Lung (tissue), 12 donors: Measurements from ENCODE around the gene POLR2E. TPM values are rescaled to one million over a fixed set of nuclear protein-coding genes. Genes with fewer than 3 reads are reported as not detected.

Source experiments
- ATAC-seq: fragments of 200-7000 bp; cut with Tn5 transposase; one replicate; pipeline ENCODE4 v1.9.1; 2020; ENCODE audit warnings: moderate number of reproducible peaks; ENCODE audit not compliant: insufficient read depth, low FRiP score
- DNase-seq, 3 donors: peaks; one replicate each; pipeline ENCODE4 v3.0.0-alpha.2; 2013 to 2017
- H3K27ac ChIP-seq, 2 donors: one replicate each; pipeline ENCODE4 v1.5.1; 2013; ENCODE audit warnings: mild to moderate bottlenecking in 2 of 2, moderate library complexity in 2 of 2, control low read depth in 1 of 2, inconsistent platforms in 1 of 2, low read depth in 1 of 2, low read length in 1 of 2
- H3K27me3 ChIP-seq, 3 donors: one replicate each; pipeline ENCODE4 v1.5.1; 2013; ENCODE audit warnings: low read length in 2 of 3; ENCODE audit not compliant: control insufficient read depth in 3 of 3, insufficient read depth in 3 of 3
- H3K36me3 ChIP-seq, 4 donors: one replicate each; pipeline ENCODE4 v1.5.1; 2013; ENCODE audit warnings: low read length in 4 of 4, mild to moderate bottlenecking in 1 of 4, moderate library complexity in 1 of 4; ENCODE audit not compliant: control insufficient read depth in 4 of 4, insufficient read depth in 4 of 4
- H3K4me1 ChIP-seq, 5 donors: one replicate each; pipeline ENCODE4 v1.5.1; 2013; ENCODE audit warnings: low read length in 5 of 5, mild to moderate bottlenecking in 2 of 5, moderate library complexity in 1 of 5; ENCODE audit not compliant: control insufficient read depth in 5 of 5, insufficient read depth in 5 of 5
- H3K4me3 ChIP-seq: one replicate; pipeline ENCODE4 v1.5.1; 2013; ENCODE audit warnings: mild to moderate bottlenecking, control low read depth, moderate library complexity
- H3K9ac ChIP-seq, 2 donors: one replicate each; pipeline ENCODE4 v1.5.1; 2013; ENCODE audit warnings: low read length in 2 of 2, control low read depth in 1 of 2; ENCODE audit not compliant: insufficient read depth in 1 of 2
- H3K9me3 ChIP-seq, 4 donors: one replicate each; pipeline ENCODE4 v1.5.1; 2013; ENCODE audit warnings: low read length in 3 of 4, mild to moderate bottlenecking in 1 of 4, moderate library complexity in 1 of 4; ENCODE audit not compliant: control insufficient read depth in 4 of 4, insufficient read depth in 3 of 4
- WGBS, 2 donors: extraction: QIAGEN DNeasy Blood & Tissue Kit; methylation state at CpG; one replicate each; pipeline ENCODE4 v1.1.7; 2013; 5-methylcytosine and 5-hydroxymethylcytosine counted together
- polyA plus RNA-seq, 2 donors: library from polyadenylated mRNA; stranded (reverse); fragments of 200-250 nt; gene quantifications; one replicate each; pipeline ENCODE4 v1.2.1, GENCODE V29; 2013
- total RNA-seq, 2 donors: library from RNA; depleted of rRNA in 1 of 2; stranded (reverse); fragments of >200 nt in 1 of 2; gene quantifications; one replicate each; pipeline ENCODE4 v1.2.1, GENCODE V29; 2014 to 2021
- TF ChIP-seq, protein P1 (sequence below): IDR thresholded peaks from 2 replicates; pipeline ENCODE4 v1.5.1; 2012; ENCODE audit warnings: mild to moderate bottlenecking; ENCODE audit errors: control extremely low read depth, extremely low read depth
- donor health status: control.
- donor health status: control.
- donor health status: Bipolar disorder and iron deficiency.
- donor health status: healthy.
- donor health status: DM: yes; HTN: yes; CAD: no.

Gene POLR2E
- total and polyA plus RNA-seq, 4 donors, result 78.4 to 196 (median 154) TPM

DNA sequence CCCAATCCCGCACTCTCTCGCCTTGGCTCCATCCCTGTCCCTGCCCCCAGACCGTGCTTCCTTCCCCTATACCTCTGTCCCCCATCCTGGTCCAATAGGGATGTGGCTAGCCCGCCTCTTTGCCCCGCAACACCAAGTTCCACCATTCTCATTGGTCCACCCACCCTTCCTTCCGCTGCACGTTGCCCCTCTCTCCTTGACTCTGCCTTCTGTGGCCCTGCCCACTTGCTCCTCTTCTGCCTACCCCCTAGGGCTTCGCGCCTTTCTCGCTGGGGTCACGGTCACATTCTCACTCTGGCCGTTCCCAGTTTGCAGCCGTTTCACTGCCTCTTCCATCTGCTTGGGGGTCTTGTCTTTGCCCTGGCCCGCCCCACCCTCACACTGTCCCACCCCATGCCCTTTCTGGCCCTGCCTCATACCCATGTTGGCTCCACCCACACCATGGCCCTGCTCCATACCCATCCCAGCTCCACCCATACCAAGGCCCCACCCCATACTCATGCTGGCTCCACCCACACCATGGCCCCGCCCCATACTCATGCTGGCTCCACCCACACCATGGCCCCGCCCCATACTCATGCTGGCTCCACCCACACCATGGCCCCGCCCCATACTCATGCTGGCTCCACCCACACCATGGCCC is 32.7 kb downstream of the POLR2E start:
- H3K9me3 ChIP-seq, result peaks cover 0 to 14% (median 6%) of the 10 kb centered on the region in 4 donors
- H3K9ac ChIP-seq, result no peak overlapping the region
- DNase-seq (no peak), ATAC-seq (no peak)
- H3K4me3 ChIP-seq, result no peak overlapping the region
- peaks cover 0 to 23% (median 0%) of the 10 kb centered on the region in 5 donors for H3K4me1 ChIP-seq
- 86 to 93% methylated on average over 13 to 17 of the region's 17 CpGs for WGBS, 2 donors
- no peak overlapping the region for H3K27ac ChIP-seq
- peaks cover 0 to 15% (median 9%) of the 10 kb centered on the region in 3 donors for H3K27me3 ChIP-seq
- TF ChIP-seq, protein P1, sequence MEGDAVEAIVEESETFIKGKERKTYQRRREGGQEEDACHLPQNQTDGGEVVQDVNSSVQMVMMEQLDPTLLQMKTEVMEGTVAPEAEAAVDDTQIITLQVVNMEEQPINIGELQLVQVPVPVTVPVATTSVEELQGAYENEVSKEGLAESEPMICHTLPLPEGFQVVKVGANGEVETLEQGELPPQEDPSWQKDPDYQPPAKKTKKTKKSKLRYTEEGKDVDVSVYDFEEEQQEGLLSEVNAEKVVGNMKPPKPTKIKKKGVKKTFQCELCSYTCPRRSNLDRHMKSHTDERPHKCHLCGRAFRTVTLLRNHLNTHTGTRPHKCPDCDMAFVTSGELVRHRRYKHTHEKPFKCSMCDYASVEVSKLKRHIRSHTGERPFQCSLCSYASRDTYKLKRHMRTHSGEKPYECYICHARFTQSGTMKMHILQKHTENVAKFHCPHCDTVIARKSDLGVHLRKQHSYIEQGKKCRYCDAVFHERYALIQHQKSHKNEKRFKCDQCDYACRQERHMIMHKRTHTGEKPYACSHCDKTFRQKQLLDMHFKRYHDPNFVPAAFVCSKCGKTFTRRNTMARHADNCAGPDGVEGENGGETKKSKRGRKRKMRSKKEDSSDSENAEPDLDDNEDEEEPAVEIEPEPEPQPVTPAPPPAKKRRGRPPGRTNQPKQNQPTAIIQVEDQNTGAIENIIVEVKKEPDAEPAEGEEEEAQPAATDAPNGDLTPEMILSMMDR, result no peak
- H3K36me3 ChIP-seq, result no peaks in the 10 kb centered on the region

DNA sequence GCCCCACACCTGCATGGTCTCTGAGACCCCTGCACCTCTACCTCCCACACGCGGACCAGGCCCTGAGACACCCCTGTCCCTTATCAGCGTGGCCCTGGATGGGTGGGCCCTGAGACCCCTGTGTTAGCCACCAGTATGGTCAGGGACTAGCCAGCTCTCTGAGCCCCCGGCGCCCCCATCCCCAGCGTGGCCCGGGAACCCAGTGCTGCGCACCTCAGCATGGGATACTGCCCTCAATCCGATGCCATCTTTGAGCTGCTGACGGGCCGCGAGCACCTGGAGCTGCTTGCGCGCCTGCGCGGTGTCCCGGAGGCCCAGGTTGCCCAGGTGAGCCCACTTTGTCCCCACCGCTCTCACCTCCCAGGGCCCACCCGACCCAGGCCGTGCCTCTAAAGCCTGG is 33.2 kb downstream of the POLR2E start:
- Histone ChIP-seq H3K4me3 (no peak overlapping the region), H3K9ac (no peak overlapping the region), H3K9me3 (peaks cover 0 to 18% (median 8%) of the 10 kb centered on the region in 4 donors), H3K4me1 (peaks cover 0 to 23% (median 0%) of the 10 kb centered on the region in 5 donors), H3K27ac (no peak overlapping the region), H3K27me3 (peaks cover 0 to 12% (median 9%) of the 10 kb centered on the region in 3 donors), H3K36me3 (no peaks in the 10 kb centered on the region)
- 93 to 94% methylated on average over 16 to 20 of the region's 20 CpGs for WGBS, 2 donors
- TF ChIP-seq, protein P1, result no peak
- ATAC-seq (no peak), DNase-seq (no peak)

DNA sequence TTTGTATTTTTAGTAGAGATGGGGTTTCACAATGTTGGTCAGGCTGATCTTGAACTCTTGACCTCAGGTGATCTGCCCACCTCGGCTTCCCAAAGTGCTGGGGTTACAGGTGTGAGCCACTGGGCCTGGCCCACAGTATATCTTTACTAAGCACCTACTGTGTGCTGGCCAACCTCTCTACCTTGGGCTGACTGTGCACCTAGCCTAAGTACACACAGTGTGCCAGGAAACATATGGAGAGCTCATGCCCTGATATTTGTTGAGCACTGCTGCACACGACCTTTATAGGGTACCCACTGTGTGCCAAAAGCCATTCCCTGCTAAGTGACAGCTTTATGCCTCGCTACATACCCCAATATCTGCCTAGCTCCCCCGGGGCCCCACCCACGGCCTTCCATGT is 34.5 kb downstream of the POLR2E start:
- peaks cover 0 to 6% (median 3%) of the 10 kb centered on the region in 3 donors for H3K27me3 ChIP-seq
- TF ChIP-seq, protein P1, result no peak
- no peak for DNase-seq
- peaks cover 0 to 7% (median 0%) of the 10 kb centered on the region in 4 donors for H3K36me3 ChIP-seq
- H3K4me1 ChIP-seq, result peaks cover 0 to 12% (median 0%) of the 10 kb centered on the region in 5 donors
- H3K4me3 ChIP-seq, result no peak overlapping the region
- no peak for ATAC-seq
- no peak overlapping the region for H3K27ac ChIP-seq
- WGBS, 2 donors, result 86 to 97% methylated on average over 5 of the region's 5 CpGs
- H3K9me3 ChIP-seq, result peaks cover 0 to 30% (median 11%) of the 10 kb centered on the region in 4 donors
- H3K9ac ChIP-seq, result no peak overlapping the region
